Measurements from ENCODE around the gene OPRM1.

DNA sequence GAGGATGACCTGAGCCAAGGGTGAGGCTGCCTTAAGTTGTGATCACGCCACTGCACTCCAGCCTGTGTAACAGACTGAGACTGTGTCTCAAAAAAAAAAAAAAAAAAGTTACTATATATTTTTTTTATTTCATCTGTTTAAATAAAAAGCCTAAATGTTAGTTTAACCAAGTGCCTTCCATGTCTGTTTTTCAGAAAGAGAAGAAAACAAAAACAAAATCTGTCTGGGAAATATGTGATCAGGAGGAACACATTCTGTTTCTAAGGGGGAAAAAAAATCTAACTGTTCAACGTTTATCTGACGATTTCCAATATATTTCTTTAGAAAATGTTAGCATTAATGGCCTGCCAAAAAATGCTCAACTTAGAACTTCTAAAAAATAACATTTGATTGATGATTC, 170.5 kb downstream of the OPRM1 start:
- TF ChIP-seq, protein P1, sequence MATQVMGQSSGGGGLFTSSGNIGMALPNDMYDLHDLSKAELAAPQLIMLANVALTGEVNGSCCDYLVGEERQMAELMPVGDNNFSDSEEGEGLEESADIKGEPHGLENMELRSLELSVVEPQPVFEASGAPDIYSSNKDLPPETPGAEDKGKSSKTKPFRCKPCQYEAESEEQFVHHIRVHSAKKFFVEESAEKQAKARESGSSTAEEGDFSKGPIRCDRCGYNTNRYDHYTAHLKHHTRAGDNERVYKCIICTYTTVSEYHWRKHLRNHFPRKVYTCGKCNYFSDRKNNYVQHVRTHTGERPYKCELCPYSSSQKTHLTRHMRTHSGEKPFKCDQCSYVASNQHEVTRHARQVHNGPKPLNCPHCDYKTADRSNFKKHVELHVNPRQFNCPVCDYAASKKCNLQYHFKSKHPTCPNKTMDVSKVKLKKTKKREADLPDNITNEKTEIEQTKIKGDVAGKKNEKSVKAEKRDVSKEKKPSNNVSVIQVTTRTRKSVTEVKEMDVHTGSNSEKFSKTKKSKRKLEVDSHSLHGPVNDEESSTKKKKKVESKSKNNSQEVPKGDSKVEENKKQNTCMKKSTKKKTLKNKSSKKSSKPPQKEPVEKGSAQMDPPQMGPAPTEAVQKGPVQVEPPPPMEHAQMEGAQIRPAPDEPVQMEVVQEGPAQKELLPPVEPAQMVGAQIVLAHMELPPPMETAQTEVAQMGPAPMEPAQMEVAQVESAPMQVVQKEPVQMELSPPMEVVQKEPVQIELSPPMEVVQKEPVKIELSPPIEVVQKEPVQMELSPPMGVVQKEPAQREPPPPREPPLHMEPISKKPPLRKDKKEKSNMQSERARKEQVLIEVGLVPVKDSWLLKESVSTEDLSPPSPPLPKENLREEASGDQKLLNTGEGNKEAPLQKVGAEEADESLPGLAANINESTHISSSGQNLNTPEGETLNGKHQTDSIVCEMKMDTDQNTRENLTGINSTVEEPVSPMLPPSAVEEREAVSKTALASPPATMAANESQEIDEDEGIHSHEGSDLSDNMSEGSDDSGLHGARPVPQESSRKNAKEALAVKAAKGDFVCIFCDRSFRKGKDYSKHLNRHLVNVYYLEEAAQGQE (IDR thresholded peaks at IDR 0.05; ENCODE audit: insufficient read depth in 1 of 2, low read depth in 2 of 2, low read length in 2 of 2), result no peak
- TF ChIP-seq TAF1 (IDR thresholded peaks at IDR 0.05; ENCODE audit: borderline replicate concordance, insufficient read depth, low read length) (no peak), FOXP2 (optimal IDR thresholded peaks at IDR 0.05; ENCODE audit: borderline replicate concordance, extremely low read depth, extremely low read length, insufficient read depth) (no peak), POLR2AphosphoS5 (IDR thresholded peaks at IDR 0.05; ENCODE audit: low read depth, low read length) (no peak), SIN3A (IDR thresholded peaks at IDR 0.05; ENCODE audit: borderline replicate concordance, insufficient read depth, low read length) (no peak)
